SK-N-MC (cell line): ENCODE measurements around the gene KIAA1671.

Experiments
- EZH2 ChIP-seq: fragments of 200-600 bp; sonication (generic); IDR thresholded peaks from one replicate; pipeline ENCODE4 v1.6.1; 2017; ENCODE audit warnings: antibody characterized with exemption
- FOXP2 ChIP-seq: optimal IDR thresholded peaks from 2 replicates; pipeline ENCODE3; 2011; ENCODE audit warnings: mild to moderate bottlenecking, moderate library complexity; ENCODE audit not compliant: insufficient read depth; ENCODE audit errors: extremely low read length, control extremely low read depth
- POLR2AphosphoS5 ChIP-seq: IDR thresholded peaks from 2 replicates; pipeline ENCODE4 v1.6.1; 2012; ENCODE audit warnings: mild to moderate bottlenecking, low read depth, low read length, borderline replicate concordance

GRCh38 chr22:25048071-25048470 is 95.6 kb downstream of the KIAA1671 start:
- TF ChIP-seq EZH2, result no peak
- TF ChIP-seq POLR2AphosphoS5, result no peak
- TF ChIP-seq FOXP2, result no peak
